ENCODE measurements around the gene ODAD3.
"Not testable (repeated sequence)": the region's sequence is repeated elsewhere in the genome, so short reads cannot be mapped to it uniquely, and the experiment has no call there.

The ODAD3 gene

DNA sequence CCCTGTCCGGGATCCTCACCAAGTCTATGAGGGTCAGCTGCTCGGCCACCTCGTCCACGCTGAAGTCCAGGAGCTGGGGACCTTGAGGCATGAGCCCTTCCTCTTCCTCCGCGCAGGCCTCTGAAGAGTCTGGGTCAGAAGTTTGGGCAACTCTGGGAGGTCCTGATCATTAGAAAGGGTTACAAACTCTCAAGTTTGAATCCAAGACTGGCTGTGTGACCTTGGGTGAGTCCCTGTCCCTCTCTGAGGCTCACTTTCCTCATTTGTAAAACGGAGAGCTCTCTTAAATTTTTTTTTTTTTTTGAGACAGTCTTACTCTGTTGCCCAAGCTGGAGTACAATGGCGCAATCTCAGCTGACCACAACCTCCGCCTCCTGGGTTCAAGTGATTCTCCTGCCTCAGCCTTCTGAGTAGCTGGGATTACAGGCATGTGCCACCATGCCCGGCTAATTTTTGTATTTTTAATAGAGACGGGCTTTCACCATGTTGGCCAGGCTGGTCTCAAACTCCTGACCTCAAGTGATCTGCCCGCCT is 28.2 kb downstream of the ODAD3 start:
- not testable (repeated sequence) for DNase-seq (ENCODE audit: low read depth in 2 of 3, low spot score in 2 of 3)

DNA sequence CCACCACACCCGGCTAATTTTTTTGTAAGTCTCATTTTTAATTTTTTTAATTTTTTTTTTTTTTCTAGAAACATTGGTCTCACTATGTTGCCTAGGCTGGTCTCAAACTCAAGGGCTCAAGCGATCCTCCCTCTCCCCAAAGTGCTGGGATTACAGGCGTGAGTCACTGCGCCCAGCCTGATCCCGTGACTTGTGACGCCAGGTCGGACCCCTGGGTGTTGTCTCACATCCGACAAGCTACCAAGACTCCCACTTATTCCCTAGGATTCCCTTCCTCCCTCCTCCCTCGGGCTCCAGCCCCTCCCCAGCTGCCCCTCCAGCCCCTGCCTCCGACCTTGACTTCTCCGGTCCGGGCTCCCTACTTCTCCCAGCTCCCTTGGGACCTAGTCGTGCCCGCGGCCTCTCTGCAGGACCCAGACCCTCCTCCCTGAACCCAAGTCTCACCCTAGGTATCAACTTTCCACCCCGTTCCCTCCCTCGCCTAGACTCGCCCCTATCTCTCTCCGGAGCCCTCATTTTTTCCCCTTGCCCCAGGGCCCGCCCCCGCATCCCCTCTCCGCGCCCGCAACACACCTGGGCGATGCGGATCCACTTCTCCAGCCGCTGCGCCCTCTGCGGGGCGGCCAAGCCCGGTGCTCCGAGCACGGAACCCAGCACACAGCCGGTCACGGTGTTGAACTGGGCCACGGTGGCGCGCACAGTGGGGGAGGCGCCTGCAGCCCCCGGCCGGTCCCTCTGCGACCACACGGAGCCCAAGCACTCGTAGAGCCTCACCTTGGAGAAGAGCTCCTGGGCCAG is 28.9 kb downstream of the ODAD3 start:
- DNase-seq (ENCODE audit: low read depth in 2 of 3, low spot score in 2 of 3), result no peak

DNA sequence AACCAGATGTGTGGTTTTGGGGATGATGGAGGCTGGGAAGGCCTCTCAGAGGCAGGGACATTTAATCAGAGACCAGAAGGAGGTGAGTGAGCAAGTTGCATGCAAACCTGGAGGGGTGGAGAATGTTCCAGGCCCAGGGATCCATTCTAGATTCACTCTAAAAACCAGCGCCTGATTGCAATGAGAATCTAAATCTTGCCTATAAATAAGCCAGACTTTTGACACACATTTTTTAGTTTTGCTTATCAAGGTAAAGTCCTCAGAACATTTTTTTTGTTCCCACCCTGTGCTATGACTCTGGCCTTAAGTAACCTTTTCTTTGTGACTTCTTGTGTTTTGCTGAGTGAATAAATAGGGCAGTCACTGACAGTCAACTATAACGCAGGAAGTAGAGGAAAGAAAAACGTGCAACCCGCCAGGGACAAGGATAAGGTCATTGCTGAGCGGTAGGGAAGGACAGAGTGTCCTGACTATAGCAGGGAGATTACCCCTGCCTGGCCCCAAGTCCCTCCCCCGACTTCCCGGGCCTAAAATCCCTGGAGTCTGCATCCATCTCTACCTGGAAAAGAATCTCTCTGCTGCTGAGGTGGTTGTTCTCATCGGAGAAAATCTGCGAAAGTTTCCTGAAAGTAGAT is 30.2 kb downstream of the ODAD3 start:
- DNase-seq (ENCODE audit: low read depth in 2 of 3, low spot score in 2 of 3), result no peak

DNA sequence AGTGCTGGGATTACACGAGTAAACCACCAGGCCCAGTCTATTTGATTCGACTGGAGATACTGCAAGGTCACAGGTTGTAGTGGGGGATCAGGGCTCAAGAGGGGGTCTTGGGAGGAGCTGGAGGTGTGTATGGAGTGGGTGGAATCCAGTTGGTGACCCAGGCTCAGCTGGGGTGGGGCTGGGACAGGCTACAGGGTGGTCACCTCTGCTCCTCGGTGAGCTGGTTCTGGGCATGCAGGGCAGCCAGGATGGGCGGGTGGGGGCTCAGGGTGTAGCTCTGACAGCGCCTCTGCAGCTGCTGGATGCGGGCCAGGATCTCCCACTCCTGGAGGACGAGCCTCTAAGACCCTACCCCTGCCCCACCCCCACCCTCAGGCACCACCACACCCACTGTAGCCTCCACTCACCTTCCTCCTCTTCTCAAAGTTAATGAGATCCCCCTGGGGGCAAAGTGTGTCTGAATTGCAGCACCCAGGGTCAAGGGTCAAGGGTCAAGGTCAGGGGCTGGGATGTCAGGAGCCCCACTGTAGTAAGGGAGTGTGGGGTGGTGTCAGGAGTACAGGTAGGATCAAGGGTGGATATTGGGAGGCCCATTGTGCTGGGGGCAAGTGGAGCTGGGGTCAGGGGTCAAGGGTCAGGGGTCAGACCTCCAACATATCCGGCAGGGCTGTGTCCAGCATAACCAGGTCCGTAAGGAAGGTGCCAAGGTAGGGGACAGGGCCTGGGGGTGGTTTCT is 32.9 kb downstream of the ODAD3 start:
- DNase-seq (ENCODE audit: low read depth in 2 of 3, low spot score in 2 of 3), result no peak

DNA sequence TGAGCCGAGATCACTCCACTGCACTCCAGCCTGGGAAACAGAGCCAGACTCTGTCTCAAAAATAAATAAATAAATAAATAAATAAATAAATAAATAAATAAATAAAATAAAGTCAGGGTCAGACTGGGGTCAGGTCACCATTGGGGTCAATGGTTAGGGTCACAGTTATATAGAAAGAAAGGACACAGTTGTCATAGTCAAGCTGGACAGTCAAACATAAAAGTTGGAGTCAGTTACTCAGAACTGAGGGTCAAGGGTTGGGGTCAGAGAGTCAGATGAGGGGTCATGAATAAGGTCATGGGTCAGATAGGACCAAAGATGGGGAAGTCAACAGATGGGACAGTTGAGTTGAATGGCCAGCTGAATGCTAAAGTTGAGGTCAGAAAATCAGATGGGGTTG is 34.1 kb downstream of the ODAD3 start:
- DNase-seq (ENCODE audit: low read depth in 2 of 3, low spot score in 2 of 3), result no peak

DNA sequence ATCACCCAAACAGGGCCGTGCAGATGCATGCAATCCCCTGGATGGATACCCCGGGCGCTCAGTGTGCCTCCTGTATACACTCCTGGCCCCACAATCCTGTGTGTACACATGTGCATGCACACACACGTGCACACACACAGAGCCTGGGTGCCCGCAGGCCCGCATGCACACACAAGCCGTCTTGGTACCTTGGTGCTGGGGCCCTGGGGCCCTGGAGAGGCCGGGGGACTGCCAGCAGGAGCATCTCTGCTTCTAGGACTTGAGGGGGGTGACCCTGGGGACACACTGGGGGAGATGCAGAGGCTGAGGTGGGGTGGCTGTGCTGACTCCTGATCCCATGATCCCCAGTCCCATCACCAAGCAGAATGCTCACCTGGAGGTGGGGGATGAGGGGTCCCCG is 35.3 kb downstream of the ODAD3 start:
- DNase-seq (ENCODE audit: low read depth in 2 of 3, low spot score in 2 of 3), result no peak

DNA sequence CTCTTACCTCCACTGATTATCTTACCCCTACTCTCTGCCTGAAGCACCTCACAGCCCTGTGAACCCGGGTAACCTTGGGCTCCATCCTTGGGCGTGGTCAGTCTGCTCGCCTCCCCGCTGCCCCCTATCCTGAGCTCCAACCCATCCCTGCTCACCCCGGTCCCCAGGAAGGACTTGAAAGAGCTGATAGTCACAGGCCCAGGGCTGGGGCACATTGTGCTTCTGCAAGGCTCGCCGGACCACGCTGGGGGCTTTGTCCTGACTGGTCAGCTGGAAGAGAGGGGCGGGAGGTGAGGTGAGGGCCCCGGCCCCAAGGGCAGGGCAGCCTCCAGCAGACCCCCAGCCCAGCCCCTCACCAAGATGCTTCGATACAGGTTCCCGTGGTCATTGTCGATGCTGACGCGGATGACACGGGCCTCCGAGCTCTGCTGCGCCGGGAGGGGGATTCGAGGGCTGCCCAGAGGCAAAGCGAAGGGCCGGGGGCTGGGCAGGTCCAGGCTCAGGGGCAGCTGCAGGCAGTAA is 37.8 kb downstream of the ODAD3 start:
- DNase-seq (ENCODE audit: low read depth in 2 of 3, low spot score in 2 of 3), result no peak

DNA sequence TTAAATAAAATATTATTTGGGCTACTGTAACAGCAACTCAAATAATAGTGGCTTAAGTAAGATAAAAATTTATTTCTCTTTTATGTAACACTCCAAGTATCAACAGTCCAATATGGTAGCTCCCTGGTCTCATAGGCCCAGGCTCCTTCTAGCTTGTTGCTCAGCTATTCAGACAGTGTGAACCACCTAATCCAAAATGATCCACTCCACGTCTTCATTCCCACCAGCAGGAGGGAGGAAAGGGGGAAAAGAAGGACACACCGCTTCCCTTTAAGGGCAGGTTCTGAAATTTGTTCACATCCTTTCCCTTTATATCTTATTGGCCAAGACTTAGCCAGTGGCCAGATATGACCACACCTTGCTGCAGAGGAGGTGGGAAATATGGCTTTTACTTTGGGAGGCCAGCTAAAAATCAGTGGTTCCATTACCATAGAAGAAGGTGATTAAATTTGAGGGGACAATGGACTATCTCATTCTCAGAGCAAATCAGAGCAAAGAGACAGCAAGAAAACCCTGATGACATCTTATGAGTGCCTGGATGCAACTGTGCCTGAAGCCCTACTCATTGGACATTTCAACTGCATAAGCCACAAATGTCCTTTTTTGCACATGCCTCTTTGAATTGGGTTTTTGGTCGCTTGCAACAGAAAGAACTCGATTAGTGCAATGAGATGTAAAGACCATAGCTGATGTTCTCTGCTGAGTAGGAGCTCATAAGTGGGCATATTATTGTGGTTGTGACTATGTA is 43.8 kb downstream of the ODAD3 start:
- DNase-seq (ENCODE audit: low read depth in 2 of 3, low spot score in 2 of 3), result no peak

DNA sequence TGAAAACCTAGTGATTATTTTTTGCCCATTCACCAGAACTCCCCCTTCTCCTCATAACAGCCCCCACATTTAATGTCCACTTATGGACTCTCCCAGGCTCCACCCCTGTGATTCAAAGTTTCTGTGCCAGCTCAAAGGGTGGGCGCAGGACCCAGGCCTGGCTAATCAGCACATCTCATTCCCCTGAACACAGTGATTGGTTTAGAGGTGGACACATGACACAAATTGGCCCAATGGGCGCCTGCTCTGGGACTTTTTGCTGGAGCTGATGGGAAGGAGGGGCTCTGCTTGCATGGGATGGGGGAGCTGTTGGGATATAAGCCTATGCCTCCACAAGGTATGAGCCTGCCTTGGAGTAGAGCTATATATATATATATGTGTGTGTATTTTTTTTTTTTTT is 44.6 kb downstream of the ODAD3 start:
- no peak for DNase-seq (ENCODE audit: low read depth in 2 of 3, low spot score in 2 of 3)

DNA sequence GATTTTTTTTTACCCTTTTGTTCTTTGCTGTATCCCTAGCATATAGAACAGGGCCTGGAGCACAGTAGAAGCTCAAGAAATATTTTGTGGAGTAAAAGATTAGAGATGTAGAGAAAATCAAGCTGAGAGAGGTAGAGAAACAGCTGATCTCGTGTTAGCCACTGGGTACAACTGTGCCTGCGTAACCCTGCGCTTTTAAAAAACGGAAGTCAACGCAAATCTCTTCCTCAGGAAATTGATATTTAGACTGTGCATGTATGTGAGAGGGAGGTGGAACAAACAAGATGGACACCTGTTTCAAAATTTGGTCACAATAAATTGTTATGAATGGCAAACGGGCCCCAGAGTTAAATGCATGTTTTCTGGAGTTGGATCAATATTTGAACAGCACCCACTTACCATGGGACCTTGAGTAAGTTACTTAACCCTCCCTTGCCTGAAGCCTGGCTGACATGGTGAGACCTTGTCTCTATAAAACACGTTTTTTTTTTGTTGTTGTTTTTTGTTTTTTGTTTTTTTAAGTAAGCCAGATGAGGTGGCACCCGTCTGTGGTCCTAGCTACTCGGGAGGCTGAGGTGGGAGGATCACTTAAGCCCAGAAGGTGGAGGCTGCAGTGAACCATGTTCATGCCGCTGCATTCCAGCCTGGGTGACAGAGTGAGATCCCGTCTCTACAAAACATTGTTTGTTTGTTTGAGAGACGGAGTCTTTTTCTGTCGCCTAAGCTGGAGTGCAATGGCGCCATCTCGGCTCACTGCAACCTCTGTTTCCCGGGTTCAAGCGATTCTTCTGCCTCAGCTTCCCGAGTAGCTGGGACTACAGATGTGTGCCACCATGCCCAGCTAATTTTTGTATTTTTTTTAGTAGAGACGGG is 47.5 kb downstream of the ODAD3 start:
- DNase-seq (ENCODE audit: low read depth in 2 of 3, low spot score in 2 of 3), result no peak

DNA sequence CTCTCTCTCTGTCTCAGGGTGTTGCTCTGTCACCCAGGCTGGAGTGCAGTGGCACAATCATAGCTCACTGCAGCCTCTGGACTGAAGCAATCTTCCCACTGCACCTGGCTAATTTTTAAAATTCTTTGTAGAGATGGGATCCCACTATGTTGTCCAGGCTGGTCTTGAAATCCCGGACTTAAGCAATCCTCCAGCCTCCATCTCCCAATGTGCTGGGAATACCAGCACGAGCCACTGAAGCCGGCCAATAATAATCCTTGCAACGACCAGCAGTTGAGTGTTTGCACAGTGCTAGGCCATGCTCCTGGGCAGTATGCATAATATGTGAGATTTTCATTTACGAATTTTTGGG is 50.2 kb downstream of the ODAD3 start:
- no peak for DNase-seq (ENCODE audit: low read depth in 2 of 3, low spot score in 2 of 3)

DNA sequence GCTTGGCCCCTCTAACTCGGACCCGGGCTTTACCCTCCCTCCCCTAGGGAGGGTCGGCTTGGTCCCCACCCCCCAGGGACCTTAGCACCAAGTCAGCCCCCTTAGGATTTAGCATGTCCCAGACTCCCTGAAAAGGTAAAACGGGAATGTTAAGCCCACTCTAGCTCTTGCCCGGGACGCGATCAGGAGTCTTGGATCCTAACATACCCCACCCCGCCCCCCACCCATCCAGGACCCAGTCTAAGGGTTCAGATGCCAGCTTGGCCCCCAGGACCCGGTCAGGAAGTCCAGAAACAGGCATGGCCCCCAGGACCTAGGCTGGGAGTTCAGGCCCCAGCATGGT is 51.2 kb downstream of the ODAD3 start:
- DNase-seq (ENCODE audit: low read depth in 2 of 3, low spot score in 2 of 3), result no peak

DNA sequence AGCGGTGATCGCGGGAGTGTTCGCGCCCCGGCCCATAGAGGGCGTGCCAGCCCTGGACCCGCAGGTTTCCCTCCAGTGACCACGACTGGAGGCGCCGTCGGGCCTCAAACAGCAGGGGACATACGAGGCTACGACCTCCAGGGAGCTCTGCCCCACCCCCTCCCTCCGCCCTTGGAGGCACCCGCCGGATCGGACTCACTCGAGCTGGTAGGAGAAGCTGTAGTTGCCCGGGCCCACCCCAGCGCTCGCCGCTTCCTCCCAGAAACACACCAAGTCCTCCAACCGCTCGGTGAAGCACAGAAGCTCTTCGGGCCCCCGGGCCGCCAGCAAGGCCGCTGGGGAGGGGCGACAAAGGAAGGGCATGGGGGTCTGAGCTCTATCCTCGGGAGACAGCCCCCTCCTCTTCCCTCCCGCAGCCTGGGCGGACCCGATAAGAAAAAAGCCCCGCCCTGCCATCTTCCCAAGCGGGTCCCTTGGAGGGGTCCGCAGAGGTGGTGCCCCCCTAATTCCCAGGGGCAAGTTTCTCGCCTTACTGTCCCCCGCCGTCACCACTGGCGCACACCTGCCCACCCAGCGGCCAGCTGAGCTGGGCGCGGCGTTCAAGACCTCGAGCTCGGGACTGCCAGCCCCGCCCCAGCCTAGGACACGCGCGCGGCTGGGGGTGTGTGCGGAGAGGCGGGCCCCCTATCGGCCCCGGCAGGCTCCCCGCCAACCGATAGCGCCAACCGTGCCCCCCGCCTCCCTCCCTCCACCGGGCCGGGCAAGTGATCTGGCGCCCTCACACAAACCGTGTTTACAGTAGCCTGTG is 51.8 kb downstream of the ODAD3 start:
- DNase-seq (ENCODE audit: low read depth in 2 of 3, low spot score in 2 of 3), result no peak

DNA sequence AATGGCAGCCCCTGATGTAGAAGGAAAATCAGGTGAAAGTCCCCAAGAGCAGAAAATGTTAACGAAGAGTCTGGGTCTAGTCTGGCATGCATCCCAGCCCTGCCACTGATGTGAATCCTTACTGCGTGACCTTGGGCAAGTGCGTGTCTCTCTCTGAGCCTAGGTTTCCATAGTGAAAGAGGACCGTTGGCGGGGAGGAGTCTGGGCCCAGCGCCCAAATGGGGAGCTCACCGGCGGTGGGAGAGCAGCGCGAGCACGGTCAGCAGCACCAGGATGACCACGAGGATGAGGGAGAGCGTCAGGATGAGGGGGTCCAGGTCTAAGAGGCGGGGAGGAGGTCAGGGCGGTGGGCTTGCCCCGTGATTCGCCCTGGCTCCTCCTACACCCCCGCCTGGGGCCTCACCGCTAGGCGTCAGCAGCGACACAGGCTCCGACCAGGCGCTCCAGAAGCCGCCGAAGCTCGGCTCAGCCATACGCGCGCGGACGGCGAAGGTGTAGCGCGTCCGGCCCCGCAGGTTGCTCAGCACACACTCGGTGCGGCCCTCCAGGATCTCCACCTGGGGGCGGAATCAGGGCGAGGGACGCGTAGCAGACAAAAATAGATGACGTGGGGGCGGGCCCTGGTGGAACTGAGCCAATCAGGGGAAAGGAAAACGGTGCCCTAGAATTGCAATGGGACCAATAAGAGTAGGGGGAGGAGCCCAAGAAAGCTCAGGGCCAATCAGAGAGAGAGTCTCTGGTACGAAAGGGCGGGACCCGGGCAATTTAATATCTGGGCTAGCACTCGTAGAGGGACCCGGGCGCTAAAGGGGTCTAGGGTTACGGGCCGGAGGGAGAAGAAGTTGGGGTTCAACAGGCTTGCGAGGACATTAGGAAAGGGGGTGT is 54.0 kb downstream of the ODAD3 start:
- peak; percentile 83 to 91 (median 88) for DNase-seq (ENCODE audit: low read depth in 2 of 3, low spot score in 2 of 3)

DNA sequence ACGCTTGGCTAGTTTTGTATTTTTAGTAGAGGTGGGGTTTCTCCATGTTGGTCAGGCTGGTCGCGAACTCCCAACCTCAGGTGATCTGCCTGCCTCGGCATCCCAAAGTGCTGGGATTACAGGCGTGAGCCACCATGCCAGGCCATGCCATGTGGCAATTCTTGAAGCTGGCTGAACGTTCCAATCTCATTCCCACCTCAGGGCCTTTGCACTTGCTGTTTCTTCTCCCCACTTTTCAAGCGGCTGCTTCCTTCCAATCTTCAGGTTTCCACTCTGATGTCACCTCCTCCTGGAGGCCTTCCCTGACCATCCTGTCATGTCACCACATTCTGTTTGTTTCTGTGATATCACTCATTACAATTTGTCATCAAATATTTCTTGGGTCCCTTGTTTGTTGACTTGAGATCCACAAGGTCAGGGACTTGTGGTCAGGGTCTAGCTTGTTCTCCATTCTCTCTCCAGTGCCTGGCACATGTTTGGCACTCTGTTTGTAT is 55.0 kb downstream of the ODAD3 start:
- DNase-seq (ENCODE audit: low read depth in 2 of 3, low spot score in 2 of 3), result no peak

DNA sequence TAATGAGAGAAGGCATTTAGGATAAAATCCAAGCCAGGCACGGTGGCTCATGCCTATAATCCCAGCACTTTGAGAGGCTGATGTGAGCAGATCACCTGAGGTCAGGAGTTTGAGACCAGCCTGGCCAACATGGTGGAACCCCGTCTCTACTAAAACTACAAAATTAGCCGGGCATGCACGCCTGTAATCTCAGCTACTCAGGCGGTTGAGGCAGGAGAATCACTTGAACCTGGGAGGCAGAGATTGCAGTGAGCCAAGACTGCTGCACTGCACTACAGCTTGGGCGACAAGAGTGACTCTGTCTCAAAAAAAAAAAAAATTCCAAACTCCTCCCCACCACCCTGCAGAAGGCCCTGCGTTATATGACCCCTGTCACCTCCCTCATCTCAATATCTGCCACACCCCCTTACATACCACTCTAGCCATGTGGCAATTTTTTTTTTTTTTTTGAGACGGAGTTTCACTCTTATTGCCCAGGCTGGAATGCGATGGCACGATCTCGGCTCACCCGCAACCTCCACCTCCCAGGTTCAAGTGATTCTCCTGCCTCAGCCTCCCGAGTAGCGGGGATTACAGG is 55.6 kb downstream of the ODAD3 start:
- not testable (repeated sequence) for DNase-seq (ENCODE audit: low read depth in 2 of 3, low spot score in 2 of 3)

DNA sequence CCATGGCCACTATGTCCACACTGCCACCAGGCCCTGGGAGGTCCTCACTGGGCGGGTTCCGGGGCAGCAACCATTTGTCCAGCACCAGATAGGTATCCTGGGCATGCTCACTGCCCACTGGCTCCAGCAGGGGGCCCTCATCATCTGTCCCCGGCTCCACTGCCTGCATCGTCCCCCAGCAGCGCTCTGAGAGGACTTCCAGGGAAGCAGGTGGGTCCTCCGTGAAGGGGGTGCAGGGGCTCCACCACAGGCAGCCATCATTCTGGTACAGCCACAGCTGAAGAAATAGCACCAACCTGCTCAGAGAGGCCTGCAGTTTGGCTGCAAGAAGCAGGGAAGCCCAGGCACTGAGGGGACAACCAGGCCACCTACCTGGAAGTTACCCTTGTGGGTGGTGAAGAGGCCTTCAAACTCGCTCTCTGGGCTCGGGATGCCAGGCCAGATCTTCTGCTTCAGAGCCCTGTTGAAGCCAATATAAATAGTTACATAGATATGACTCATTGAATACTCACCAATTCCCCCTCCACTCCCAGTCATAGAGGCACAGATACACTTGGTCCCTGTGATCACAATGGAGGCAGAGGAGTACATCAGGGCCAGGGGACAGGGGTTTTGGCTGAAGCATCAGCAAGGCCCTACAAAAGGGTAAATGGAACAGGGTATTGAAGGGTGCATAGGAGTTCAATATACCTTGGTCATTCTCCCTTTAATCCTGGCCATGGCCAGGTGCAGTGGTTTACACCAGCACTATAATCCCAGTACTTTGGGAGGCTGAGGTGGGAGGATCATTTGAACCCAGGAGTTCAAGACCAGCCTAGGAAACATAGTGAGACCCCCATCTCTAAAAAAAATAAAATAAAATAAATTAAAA is 56.4 kb downstream of the ODAD3 start:
- no peak for DNase-seq (ENCODE audit: low read depth in 2 of 3, low spot score in 2 of 3)

All from activated CD8-positive, alpha-beta memory T cell treated with anti-CD3 and anti-CD28 coated beads for 48 hours (primary cell).